Activated T-cell treated with anti-CD3 and anti-CD28 coated beads, Interleukin-2, amount 50 U/mL, for 72 hours (primary cell): ENCODE measurements around the gene CARD14. TPM values are rescaled to one million over a fixed set of nuclear protein-coding genes. Genes with fewer than 3 reads are reported as not detected.

Source experiments
- ATAC-seq, 2 donors: fragments of 150-1000 bp; cut with Tn5 transposase; replicated peaks in 1 of 2; 2 replicates each; pipeline ENCODE4 v1.10.0; 2021; ENCODE audit warnings: moderate library complexity in 2 of 2, mild to moderate bottlenecking in 1 of 2
- DNase-seq, 2 donors: peaks; one replicate each; pipeline ENCODE4 v3.0.0; 2021 to 2022; ENCODE audit warnings: mixed read lengths in 1 of 2
- H3K27ac Mint-ChIP-seq: one replicate; pipeline ENCODE4 v1.8.0; 2022; ENCODE audit warnings: mild to moderate bottlenecking, moderate library complexity, mixed read lengths
- H3K27me3 Mint-ChIP-seq: one replicate; pipeline ENCODE4 v1.8.0; 2022; ENCODE audit warnings: low read depth, mixed read lengths
- H3K36me3 Mint-ChIP-seq, 2 donors: one replicate each; pipeline ENCODE4 v1.8.0; 2022; ENCODE audit warnings: mixed read lengths in 2 of 2, mild to moderate bottlenecking in 1 of 2; ENCODE audit not compliant: insufficient read depth in 2 of 2
- H3K4me1 Mint-ChIP-seq: one replicate; pipeline ENCODE4 v1.8.0; 2022; ENCODE audit warnings: low read depth, mixed read lengths
- H3K4me3 Mint-ChIP-seq, 2 donors: one replicate each; pipeline ENCODE4 v1.8.0; 2022; ENCODE audit warnings: mild to moderate bottlenecking in 2 of 2, mixed read lengths in 2 of 2, moderate library complexity in 2 of 2
- H3K9me3 Mint-ChIP-seq, 2 donors: one replicate each; pipeline ENCODE4 v1.8.0; 2022; ENCODE audit warnings: mixed read lengths in 2 of 2
- total RNA-seq, 2 donors: library from RNA; stranded (reverse); gene quantifications; one replicate each; pipeline ENCODE4 v1.2.3, GENCODE V29; 2022

The CARD14 gene
- under 1 TPM in 1 of 2 donors, not detected in 1; 0.39 TPM for total RNA-seq

- Mint-ChIP-seq H3K4me1 (no peaks in the 10 kb centered on the region), H3K36me3 (no peaks in the 10 kb centered on the region), H3K27me3 (peaks cover 15% of the 10 kb centered on the region), H3K9me3 (no peaks in the 10 kb centered on the region), H3K27ac (no peak within 1 kb of the TSS), H3K4me3 (no peak within 1 kb of the TSS)
- ATAC-seq = no peak
- no peak for DNase-seq
Measured at GRCh38 chr17:80169784-80170500, at the start of gene CARD14. CARD14 (plus strand) TSS chr17:80170030; CDS start chr17:80181439, 11,409 bp downstream.

GRCh38 chr17:80122026-80122575 lies 47.7 kb upstream of the CARD14 start:
- no peaks in the 10 kb centered on the region for H3K4me1 Mint-ChIP-seq
- no peak overlapping the region for H3K4me3 Mint-ChIP-seq
- no peak for DNase-seq

GRCh38 chr17:80122926-80123505 lies 46.8 kb upstream of the CARD14 start:
- H3K4me1 Mint-ChIP-seq = no peaks in the 10 kb centered on the region
- DNase-seq (no peak), ATAC-seq (no peak)
- H3K36me3 Mint-ChIP-seq = no peaks in the 10 kb centered on the region
- H3K27me3 Mint-ChIP-seq = no peaks in the 10 kb centered on the region
- no peaks in the 10 kb centered on the region for H3K9me3 Mint-ChIP-seq
- H3K27ac Mint-ChIP-seq = no peak overlapping the region
- H3K4me3 Mint-ChIP-seq = no peak overlapping the region

More at GRCh38 chr17:80122026-80122575, 47.7 kb upstream of the CARD14 start:
- Mint-ChIP-seq H3K27me3 (no peaks in the 10 kb centered on the region), H3K27ac (no peak overlapping the region), H3K9me3 (no peaks in the 10 kb centered on the region), H3K36me3 (no peaks in the 10 kb centered on the region)
- no peak for ATAC-seq

- Mint-ChIP-seq H3K36me3 (no peaks in the 10 kb centered on the region), H3K9me3 (no peaks in the 10 kb centered on the region), H3K4me1 (no peaks in the 10 kb centered on the region), H3K27ac (no peak overlapping the region), H3K4me3 (no peak overlapping the region), H3K27me3 (peaks cover 3% of the 10 kb centered on the region)
- no peak for DNase-seq
- ATAC-seq = no peak
Measured at GRCh38 chr17:80123791-80124190, 46.0 kb upstream of the CARD14 start.

GRCh38 chr17:80124351-80124981 lies 45.4 kb upstream of the CARD14 start:
- H3K36me3 Mint-ChIP-seq = no peaks in the 10 kb centered on the region

GRCh38 chr17:80125656-80126448 lies 44.0 kb upstream of the CARD14 start:
- peaks cover 17% of the 10 kb centered on the region for H3K27me3 Mint-ChIP-seq
- no peak overlapping the region for H3K27ac Mint-ChIP-seq
- DNase-seq (no peak), ATAC-seq (no peak)
- no peaks in the 10 kb centered on the region for H3K36me3 Mint-ChIP-seq
- no peak overlapping the region for H3K4me3 Mint-ChIP-seq
- H3K9me3 Mint-ChIP-seq = no peaks in the 10 kb centered on the region
- no peaks in the 10 kb centered on the region for H3K4me1 Mint-ChIP-seq

More at GRCh38 chr17:80124351-80124981, 45.4 kb upstream of the CARD14 start:
- no peaks in the 10 kb centered on the region for H3K9me3 Mint-ChIP-seq
- no peaks in the 10 kb centered on the region for H3K4me1 Mint-ChIP-seq
- no peak for DNase-seq
- peak in 1 of 2 donors; percentile 20 for ATAC-seq
- peaks cover 10% of the 10 kb centered on the region for H3K27me3 Mint-ChIP-seq
- H3K27ac Mint-ChIP-seq = no peak overlapping the region
- H3K4me3 Mint-ChIP-seq = no peak overlapping the region

GRCh38 chr17:80126449-80126715 lies 43.4 kb upstream of the CARD14 start:
- no peak overlapping the region for H3K27ac Mint-ChIP-seq
- no peaks in the 10 kb centered on the region for H3K9me3 Mint-ChIP-seq
- no peak for ATAC-seq
- no peaks in the 10 kb centered on the region for H3K36me3 Mint-ChIP-seq
- no peak for DNase-seq
- peaks cover 17% of the 10 kb centered on the region for H3K27me3 Mint-ChIP-seq
- H3K4me1 Mint-ChIP-seq = no peaks in the 10 kb centered on the region
- no peak overlapping the region for H3K4me3 Mint-ChIP-seq

GRCh38 chr17:80129006-80129565 lies 40.7 kb upstream of the CARD14 start:
- no peak overlapping the region for H3K4me3 Mint-ChIP-seq
- H3K36me3 Mint-ChIP-seq = peaks cover 0 to 10% of the 10 kb centered on the region in 2 donors
- H3K4me1 Mint-ChIP-seq = no peaks in the 10 kb centered on the region
- H3K27me3 Mint-ChIP-seq = peaks cover 17% of the 10 kb centered on the region
- H3K9me3 Mint-ChIP-seq = no peaks in the 10 kb centered on the region
- no peak overlapping the region for H3K27ac Mint-ChIP-seq
- DNase-seq = no peak
- ATAC-seq = no peak

- no peak for ATAC-seq
- H3K36me3 Mint-ChIP-seq = peaks cover 1 to 23% of the 10 kb centered on the region in 2 donors
Measured at GRCh38 chr17:80130992-80131391, 38.8 kb upstream of the CARD14 start.

GRCh38 chr17:80132906-80133625 lies 36.8 kb upstream of the CARD14 start:
- Mint-ChIP-seq H3K27me3 (peaks cover 17% of the 10 kb centered on the region), H3K9me3 (no peaks in the 10 kb centered on the region), H3K27ac (peak overlapping the region; percentile 14), H3K4me1 (no peaks in the 10 kb centered on the region), H3K4me3 (no peak overlapping the region), H3K36me3 (peaks cover 8 to 34% of the 10 kb centered on the region in 2 donors)
- DNase-seq (no peak), ATAC-seq (peak in 1 of 2 donors; percentile 31)

More at GRCh38 chr17:80130992-80131391, 38.8 kb upstream of the CARD14 start:
- Mint-ChIP-seq H3K4me1 (no peaks in the 10 kb centered on the region), H3K27me3 (peaks cover 17% of the 10 kb centered on the region), H3K4me3 (no peak overlapping the region), H3K9me3 (no peaks in the 10 kb centered on the region), H3K27ac (no peak overlapping the region)
- no peak for DNase-seq

GRCh38 chr17:80133626-80133970 lies 36.2 kb upstream of the CARD14 start:
- Mint-ChIP-seq H3K36me3 (peaks cover 11 to 40% of the 10 kb centered on the region in 2 donors), H3K27me3 (peaks cover 16% of the 10 kb centered on the region), H3K4me1 (no peaks in the 10 kb centered on the region), H3K4me3 (no peak overlapping the region), H3K9me3 (no peaks in the 10 kb centered on the region), H3K27ac (peak overlapping the region; percentile 14)
- ATAC-seq = peak in 1 of 2 donors; percentile 21
- DNase-seq = no peak

- ATAC-seq (peak in 1 of 2 donors; percentile 12), DNase-seq (no peak)
- no peak overlapping the region for H3K4me3 Mint-ChIP-seq
- H3K9me3 Mint-ChIP-seq = no peaks in the 10 kb centered on the region
- no peaks in the 10 kb centered on the region for H3K27me3 Mint-ChIP-seq
- no peak overlapping the region for H3K27ac Mint-ChIP-seq
- peaks cover 19 to 63% of the 10 kb centered on the region in 2 donors for H3K36me3 Mint-ChIP-seq
- no peaks in the 10 kb centered on the region for H3K4me1 Mint-ChIP-seq
Measured at GRCh38 chr17:80137131-80137530, 32.7 kb upstream of the CARD14 start.
